ENCODE results near the gene SLFN11.
"Not testable (repeated sequence)": the region's sequence is repeated elsewhere in the genome, so short reads cannot be mapped to it uniquely, and the experiment has no call there.

Gene SLFN11

DNA sequence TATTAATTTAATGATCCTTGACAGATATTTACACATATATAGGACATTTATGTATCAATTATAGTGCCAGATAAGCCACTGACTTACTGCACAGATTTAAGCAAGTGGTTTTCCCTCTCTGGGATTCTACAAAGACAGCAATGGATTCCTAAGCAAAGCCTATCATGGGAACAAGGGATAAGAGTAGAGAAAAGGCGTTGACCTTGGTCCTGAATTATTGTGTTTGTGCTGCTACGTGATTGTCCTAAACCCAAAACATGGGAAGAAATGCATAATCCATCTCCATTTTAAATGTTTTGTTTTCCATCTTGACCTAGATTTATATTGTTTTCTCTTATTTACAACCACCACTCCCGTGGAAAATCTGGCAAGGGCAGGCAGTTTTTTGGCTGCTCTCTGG, 14.0 kb downstream of the SLFN11 start:
- DNase-seq: no peak

DNA sequence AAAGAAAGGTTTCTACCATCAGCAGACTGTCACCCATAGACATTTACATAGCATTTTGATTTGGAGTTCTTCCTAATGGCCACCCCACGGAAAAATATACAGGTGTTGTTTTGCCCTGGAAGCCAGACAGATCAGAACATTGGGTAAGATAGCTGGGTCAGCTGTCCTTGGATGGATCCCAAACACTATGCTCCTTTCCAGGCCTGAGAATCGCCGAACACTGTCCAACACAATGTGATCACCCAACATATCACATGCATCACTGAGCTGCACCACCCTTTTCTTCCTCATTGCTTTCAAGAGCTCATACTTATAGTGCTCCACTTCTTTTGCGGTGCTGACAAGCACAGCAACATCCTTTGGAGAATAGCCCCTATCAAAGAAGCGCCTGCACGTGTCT, 21.1 kb downstream of the SLFN11 start:
- DNase-seq: no peak

DNA sequence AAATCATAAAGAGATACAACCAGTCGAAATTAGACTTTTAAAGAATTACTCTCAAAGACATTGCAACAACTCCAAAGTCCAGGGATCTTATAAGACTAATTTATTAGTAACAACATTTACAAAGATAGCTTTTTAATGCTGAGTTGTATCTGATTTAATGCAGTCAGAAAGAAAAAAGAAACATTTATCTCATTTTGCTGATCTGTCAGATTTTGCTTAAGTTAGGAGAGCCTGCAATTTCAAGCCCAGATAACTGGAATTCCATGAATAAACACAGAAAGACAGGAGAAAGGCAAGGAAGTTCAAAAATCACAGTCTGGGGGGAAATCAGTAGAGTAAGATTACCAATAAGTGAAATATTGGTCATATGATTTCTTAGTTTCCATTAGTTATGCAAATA, 22.9 kb downstream of the SLFN11 start:
- no peak for DNase-seq

DNA sequence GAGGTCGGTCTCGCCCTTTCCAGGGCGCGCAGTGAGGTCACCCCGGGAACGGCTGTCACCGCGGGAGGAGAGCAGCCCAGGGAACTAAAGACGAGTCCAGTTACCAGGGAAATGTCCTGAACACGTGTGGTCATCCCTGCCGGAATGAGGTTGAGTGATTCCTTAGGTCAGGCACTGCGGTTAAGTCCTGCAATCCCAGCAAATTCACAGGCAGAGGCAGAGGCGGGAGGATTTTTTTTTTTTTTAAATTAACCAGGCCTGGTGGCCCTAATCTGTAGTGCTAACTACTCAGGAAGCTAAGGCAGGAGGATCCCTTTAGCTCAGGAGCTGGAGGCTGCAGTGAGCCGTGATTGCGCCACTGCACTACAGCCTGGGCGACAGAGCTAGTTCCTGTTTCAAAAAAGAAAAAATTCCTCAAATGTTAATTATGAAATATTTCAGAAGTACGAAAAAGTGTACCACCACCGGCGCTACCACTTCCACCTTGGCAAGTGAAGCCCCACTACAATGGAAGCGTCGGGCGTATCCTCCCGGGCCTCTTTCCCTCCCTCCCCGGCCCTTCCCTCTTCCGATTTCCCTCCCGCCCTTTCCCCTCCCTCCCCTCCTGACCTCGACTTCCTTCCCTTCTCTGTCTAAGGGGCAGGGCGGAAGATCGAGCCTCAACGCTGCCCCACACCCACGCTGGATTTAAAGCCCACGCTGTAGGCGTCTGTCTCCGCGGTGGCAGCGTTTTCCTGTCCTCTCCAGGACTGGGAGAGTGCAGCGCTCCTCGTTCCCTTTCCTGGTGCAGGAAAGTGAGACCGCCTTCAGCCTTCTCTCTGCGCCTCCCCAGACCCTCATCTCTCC, 27.3 kb downstream of the SLFN11 start:
- peak; percentile 58 for DNase-seq

DNA sequence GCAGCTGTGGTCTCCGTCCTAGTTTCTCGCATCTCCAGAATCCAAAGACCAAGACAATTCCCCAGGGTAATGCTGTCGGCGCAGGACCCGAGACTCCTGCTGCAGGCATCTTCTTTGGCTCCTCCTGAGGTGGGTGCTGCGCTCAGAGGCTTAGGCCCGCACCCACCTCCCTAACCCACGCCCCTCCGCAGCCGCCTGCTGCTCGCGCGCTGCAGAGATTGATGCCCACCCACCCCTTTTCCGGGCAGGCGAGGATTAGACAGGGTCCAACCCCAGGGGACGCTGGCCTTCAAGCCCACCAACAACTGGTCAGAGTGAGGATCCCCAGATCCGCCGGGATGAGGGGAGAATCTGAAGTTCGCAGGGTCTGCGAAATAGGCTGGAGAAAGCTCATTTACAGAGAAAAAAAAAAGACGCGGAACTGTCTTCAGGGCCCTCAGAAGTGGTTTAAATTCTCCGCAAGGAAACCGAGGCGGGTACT, 27.9 kb downstream of the SLFN11 start:
- no peak for DNase-seq

DNA sequence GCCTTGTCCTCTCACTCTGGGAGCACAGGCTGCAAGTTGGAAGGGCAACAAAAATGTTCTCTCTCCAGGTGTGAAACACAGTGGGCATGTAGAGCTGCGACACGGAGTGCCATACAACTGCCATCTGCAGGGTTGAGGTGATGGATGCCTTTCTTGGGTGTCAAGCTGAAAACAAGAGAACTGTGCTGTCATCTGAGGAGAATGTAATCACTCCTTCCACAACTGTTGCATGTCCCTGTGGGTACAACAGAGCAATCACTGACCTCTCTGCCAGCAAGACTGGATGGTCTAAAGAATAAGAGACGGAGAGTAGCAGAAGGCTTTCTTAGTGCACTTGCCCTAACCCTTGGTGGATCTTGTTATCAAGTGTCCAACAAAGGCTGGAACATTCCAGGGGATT, 29.2 kb downstream of the SLFN11 start:
- DNase-seq: no peak

DNA sequence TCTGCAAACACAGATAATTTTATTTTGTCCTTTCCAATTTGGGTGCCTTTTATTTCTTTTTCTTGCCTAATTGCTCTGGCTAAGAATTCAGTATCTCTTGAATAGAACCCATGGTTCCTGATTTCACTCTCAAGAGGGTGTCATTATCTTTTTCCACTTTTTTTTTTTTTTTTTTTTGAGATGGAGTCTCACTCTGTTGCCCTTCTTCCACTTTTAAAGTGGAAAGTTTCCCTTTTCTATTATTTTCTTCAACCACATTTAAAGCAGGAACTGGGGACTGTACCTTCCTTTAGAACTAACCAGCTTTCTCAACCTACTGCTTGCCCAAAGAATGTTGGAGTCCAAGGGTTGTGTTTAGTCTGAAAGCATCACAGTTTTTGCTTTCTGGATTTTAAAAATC, 31.1 kb downstream of the SLFN11 start:
- no peak for DNase-seq

DNA sequence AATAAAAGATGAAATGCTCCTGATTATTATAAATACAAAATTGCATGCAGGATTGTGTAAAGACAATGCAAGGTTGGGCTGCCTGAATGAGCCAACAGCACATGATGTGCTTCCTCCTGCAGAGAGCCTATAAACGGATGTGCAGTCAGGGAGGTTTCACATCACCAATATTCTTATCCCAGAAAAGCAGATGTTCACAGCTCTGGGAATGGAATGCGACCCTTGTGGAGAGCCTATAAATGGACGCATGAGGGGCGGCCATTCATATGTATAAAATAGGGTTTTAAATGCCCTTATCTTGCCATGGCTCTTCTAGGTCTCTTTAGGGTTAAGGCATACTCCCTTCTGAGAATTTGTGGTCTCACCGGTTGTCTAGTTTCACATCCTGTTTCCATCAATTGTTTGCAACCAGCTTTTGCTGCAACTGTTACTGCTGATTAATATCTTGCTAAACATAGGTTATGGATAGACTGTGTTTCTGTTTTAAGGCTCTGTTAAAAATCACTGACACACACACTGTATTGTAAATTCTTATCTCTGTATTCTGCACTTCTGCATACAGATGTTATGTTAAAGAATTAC, 31.9 kb downstream of the SLFN11 start:
- DNase-seq: no peak

DNA sequence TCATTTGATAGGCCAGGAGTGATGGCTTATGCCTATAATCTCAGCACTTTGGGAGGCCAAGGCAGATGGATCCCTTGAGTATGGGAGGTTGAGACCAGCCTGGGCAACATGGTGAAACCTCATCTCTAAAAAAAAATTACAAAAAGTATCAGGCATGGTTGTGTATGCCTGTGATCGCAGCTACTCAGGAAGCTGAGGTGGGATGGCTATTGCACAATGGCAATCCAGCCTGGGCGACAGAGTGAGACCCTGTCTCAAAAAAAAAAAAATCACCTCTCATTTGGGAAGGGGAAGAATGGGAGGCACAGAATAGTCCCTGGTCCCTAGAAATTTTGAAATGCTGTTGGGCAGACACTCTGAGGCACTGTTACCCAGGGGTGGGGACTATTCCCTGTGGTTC, 35.2 kb downstream of the SLFN11 start:
- no peak for DNase-seq

DNA sequence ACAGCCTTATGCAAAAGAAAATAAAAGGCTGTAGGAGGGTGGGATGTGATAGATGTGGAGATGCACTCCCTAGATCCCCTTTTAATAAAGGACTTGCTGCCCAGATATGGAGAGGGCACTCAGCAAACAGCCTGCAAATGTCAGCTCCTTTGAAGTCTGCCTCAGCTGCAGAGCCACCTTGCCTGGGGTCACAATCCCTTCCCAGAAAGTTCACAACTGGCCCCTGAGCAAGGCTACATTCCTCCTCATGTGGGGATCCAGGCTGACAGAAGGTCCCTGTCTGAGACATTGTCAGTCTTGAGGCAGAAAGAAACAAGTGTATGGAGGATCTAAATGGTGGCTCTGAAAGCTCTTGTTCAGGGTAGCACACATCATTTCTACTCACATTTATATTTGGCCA, 36.1 kb downstream of the SLFN11 start:
- DNase-seq: no peak

DNA sequence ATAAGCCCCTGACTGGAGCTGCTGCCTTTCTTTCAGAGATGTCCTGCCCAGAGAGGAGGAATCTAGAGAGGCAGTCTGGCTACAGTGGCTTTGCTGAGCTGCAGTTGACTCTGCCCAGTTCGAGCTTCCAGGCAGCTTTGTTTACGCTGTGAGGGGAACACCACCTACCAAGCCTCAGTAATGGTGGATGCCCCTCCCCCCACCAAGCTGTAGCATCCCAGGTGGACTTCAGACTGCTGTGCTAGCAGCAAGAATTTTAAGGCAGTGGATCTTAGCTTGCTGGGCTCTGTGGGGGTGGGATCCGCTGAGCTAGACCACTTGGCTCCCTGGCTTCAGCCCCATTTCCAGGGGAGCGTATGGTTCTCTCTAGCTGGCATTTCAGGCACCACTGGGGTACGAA, 39.8 kb downstream of the SLFN11 start:
- DNase-seq: not testable (repeated sequence)

DNA sequence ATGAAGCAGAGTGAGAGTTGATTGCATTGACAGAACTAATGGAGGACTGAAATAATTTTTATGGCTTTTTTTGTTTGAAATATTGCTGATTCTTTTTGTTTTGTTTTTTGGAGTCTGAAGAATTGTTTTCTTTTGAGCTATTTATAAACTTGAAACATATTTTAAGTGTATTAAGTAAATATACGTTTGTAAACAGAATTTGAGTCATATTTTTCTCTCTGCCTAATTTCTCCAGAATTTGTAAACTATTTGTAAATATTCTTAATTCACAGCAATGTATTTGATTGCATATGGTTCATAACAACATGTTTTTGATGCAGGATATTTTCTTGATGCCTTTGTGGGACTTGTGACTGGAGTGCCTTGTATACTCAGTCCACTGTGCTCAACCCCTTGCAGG, 50.7 kb downstream of the SLFN11 start:
- no peak for DNase-seq

DNA sequence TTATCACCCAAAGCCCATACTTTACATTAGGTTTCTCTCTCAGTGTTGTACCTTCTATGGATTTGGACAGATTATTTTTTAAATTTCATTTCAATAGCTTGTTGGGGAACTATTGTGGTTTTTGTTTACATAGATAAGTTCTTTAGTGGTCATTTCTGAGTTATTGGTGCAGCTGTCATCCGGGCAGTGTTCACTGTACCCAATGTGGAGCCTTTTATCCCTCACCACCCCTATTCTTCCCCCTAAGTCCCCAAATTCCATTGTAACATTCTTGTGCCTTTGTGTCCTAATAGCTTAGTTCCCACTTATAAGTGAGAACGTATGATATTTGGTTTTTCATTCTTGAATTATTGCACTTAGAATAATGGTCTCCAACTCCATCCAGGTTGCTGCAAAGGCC, 57.5 kb downstream of the SLFN11 start:
- no peak for DNase-seq

DNA sequence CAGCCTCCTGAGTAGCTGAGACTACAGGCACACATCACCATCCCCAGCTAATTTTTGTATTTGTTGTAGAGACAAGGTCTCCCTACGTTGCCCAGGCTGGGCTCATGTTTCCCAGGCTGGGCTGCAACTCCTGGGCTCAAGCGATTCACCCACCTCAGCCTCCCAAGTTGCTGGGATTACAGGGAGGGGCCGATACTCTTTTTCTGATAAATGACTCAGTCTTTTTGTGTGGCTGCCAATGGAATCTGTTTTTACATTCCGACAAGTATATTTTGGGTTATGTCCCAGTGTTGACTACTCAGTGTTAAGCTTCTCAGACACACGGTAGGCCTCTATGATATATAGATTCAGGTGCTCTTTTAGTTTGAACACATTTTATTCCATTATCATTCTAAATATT, 58.1 kb downstream of the SLFN11 start:
- no peak for DNase-seq

DNA sequence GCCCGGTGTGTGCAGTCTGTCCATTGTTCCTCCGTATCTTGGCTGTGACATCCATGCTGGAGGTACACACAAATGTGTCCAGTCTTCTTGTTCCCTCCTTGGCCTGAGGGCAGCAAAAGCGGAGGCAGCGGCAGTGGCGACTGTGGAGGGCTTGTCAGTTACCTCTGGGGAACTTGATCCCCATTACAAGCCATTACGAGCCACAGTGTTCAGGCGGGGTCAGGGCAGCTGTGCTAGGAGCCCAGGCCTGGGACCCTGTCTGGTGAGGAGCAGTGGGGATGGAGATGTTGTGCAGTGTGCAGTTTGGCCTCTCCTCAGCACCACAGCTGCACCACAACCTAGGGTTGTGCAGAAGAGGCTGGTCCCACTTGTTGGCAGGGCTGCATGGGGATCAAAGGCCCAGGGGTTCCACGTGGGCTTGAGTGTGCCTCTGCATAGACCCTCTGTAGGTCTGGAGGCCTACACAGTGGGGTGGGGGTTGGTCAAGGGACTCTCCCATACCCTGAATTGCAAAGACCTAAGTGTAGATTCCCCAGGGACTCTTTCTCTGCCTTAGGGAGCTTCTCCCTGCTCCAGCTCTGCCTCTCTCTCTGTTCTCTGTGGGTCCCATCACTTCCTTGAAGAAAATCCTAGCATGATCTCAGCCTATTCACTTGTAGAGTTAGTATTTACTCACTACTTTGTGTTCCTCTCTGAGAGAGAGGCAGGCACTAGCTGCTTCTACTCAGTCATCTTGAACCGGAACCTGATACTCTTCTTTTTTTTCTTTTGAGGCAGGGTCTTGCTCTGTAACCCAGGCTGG, 58.8 kb downstream of the SLFN11 start:
- DNase-seq: no peak

DNA sequence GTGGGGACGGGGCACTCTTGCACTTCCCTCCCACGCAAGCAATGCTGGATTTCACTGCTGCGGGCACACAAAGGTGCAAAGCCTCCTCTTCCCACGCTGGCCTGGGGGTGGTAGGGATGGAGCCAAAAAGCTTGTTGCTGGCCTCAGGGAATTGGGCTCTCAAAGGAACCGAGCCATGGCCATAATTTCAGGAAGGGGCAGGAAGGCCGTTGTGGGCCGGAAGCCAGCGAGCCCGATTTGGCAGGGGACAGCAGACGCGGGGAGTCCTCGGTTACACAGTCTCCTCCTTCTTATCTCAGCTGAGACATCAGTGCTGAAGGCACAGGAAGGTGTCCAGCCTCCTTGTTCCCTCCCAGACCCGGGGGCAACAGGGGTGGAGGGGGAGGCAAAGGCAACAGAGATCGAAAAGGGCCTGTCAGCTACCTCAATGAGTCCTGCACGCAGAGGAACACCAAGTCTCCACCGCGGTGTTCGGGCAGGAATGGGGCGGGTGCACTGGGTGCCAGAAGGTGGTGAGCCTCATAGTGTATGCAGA, 59.5 kb downstream of the SLFN11 start:
- DNase-seq: no peak

DNA sequence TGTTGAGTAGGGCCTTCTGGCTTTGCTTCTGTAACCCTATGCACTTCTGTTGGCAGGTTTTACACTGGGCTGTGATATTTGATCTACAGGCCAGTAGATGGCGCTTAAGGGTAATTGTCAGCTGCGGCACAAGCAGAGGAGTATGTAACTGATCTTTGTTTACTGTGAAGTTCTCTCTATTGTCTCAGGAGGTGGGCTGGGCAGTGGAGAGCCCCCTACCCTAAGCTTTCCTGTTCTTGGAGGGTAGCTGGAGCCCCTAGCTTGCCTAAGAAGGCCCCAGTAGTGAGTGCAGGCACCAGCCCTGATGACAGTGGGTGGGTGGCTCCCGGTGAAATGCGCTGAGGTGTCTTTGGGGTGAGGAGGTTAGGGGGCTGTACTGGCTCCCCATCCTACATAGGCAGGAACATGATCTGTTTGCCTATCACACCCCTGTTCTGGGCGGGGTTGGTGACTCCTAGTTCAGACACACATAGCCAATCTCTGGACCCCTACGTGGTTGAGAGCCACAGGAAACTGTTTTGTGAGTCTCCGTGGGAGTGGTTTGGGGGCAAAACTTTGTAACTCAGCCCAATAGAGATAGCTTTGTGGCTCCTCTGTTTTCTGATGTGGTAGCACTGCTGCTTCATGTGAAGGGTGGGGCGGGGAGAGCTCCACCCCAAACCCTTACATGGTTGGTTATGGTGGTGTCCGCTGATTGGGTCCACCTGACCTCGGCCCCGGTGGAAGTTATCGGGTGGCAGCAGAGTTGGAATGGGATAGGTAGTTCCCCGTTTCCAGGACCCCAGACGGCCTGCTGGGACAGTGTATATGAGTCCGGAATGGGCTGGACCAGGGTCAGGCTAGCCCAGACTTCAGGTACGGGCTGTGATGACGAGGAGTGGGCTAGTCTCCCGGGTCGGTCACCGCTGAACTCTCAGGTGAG, 60.4 kb downstream of the SLFN11 start:
- peak; percentile 33 for DNase-seq

DNA sequence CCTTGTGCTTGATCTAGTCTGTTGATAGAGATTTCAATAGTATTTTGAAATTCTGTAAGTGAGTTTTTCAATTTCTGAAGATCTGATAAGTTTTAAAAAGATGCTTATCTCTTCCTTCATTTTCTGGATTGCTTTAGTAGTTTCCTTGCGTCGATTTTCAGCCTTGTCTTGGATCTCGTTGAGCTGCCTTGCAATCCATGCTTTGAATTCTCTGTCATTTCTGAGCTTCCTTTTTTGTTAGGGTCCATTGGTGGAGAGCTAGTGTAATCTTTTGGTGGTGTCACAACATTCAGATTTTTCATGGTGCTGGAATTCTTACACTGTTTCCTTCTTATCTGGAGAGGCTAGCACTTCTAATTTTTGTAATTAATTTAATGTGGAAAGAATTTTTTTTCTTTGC, 61.1 kb downstream of the SLFN11 start:
- no peak for DNase-seq

DNA sequence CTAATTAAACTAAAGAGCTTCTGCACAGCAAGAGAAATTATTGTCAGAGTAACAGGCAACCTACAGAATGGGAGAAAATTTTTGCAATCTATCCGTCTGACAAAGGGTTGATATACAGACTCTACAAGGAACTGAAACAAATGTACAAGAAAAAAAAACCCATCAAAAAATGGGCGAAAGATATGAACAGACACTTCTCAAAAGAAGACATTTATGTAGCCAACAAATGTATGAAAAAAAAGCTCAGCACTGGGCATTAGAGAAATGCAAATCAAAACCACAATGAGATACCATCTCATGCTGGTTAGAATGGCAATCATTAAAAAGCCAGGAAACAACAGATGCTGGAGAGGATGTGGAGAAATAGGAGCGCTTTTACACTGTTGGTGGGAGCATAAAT, 64.1 kb downstream of the SLFN11 start:
- DNase-seq: not testable (repeated sequence)

Data from left hindlimb (tissue), 1 donor.